DOHH2 (cell line): ENCODE data around the gene SIT1.
"Not testable (repeated sequence)": the region's sequence is repeated elsewhere in the genome, so short reads cannot be mapped to it uniquely, and the experiment has no call there.

Experiments used
- H3F3A ChIP-seq: fragments of 200-600 bp; sonication (generic), shearing (Covaris generic); 2 replicates; pipeline ENCODE4 v1.6.0; 2016; ENCODE audit warnings: antibody characterized with exemption, mild to moderate bottlenecking; ENCODE audit not compliant: control insufficient read depth, insufficient read depth
- H3K27ac ChIP-seq: fragments of 200-600 bp; sonication (generic); 2 replicates; pipeline ENCODE4 v1.5.1; 2014; ENCODE audit warnings: low read depth, mild to moderate bottlenecking, low read length, moderate library complexity
- H3K27me3 ChIP-seq: fragments of 200-600 bp; sonication (generic); 2 replicates; pipeline ENCODE4 v1.6.1; 2014; ENCODE audit warnings: mild to moderate bottlenecking, low read length, mixed read lengths; ENCODE audit not compliant: control insufficient read depth
- H3K36me3 ChIP-seq: fragments of 200-600 bp; sonication (generic); 2 replicates; pipeline ENCODE4 v1.6.1; 2014; ENCODE audit warnings: mild to moderate bottlenecking, low read length, moderate library complexity, mixed read lengths; ENCODE audit not compliant: control insufficient read depth
- H3K4me1 ChIP-seq: fragments of 200-600 bp; sonication (generic); 2 replicates; pipeline ENCODE4 v1.6.1; 2014; ENCODE audit warnings: mild to moderate bottlenecking, low read length, mixed read lengths; ENCODE audit not compliant: control insufficient read depth
- H3K4me2 ChIP-seq: fragments of 200-600 bp; sonication (generic); 2 replicates; pipeline ENCODE4 v1.6.0; 2014; ENCODE audit warnings: mild to moderate bottlenecking, low read length, moderate library complexity
- H3K4me3 ChIP-seq: fragments of 200-600 bp; sonication (generic); 2 replicates; pipeline ENCODE4 v1.5.1; 2014; ENCODE audit warnings: mild to moderate bottlenecking, low read length, mixed read lengths
- H3K79me2 ChIP-seq: fragments of 200-600 bp; sonication (generic); 2 replicates; pipeline ENCODE4 v1.6.1; 2014; ENCODE audit warnings: mild to moderate bottlenecking, low read length, mixed read lengths; ENCODE audit not compliant: control insufficient read depth
- H3K9me2 ChIP-seq: fragments of 200-600 bp; sonication (generic); replicated peaks from 2 replicates; pipeline ENCODE4 v1.6.1; 2014; ENCODE audit warnings: mild to moderate bottlenecking, low read length, mixed read lengths; ENCODE audit not compliant: control insufficient read depth
- H3K9me3 ChIP-seq: fragments of 200-600 bp; sonication (generic); 2 replicates; pipeline ENCODE4 v1.6.1; 2014; ENCODE audit warnings: antibody characterized with exemption, low read length, mixed read lengths; ENCODE audit not compliant: control insufficient read depth, insufficient read depth
- H4K20me1 ChIP-seq: fragments of 200-600 bp; sonication (generic); 2 replicates; pipeline ENCODE4 v1.6.0; 2014; ENCODE audit warnings: low read depth, mild to moderate bottlenecking, antibody characterized with exemption, low read length, moderate library complexity; ENCODE audit not compliant: control insufficient read depth, insufficient read depth
- EZH2phosphoT487 ChIP-seq: fragments of 200-600 bp; sonication (generic); IDR thresholded peaks from 2 replicates; pipeline ENCODE4 v1.6.1; 2017; ENCODE audit warnings: borderline replicate concordance, mild to moderate bottlenecking, antibody characterized with exemption, low read length, moderate library complexity, mixed read lengths
- TF ChIP-seq, protein P1 (sequence below): fragments of 200-600 bp; sonication (generic); IDR thresholded peaks from one replicate; pipeline ENCODE4 v1.5.1; 2014; ENCODE audit warnings: antibody characterized with exemption, mild to moderate bottlenecking, low read depth, low read length; ENCODE audit not compliant: poor library complexity, severe bottlenecking

The SIT1 gene

GRCh38 chr9:35643046-35643445 is 7.7 kb downstream of the SIT1 start:
- H3K27me3 ChIP-seq = no peaks in the 10 kb centered on the region
- no peak overlapping the region for H3K27ac ChIP-seq
- no peaks in the 10 kb centered on the region for H4K20me1 ChIP-seq
- H3K79me2 ChIP-seq = peaks cover 6% of the 10 kb centered on the region; the same call in 1 of the 2 replicates
- H3K9me2 ChIP-seq = no peaks in the 10 kb centered on the region
- no peaks in the 10 kb centered on the region for H3K9me3 ChIP-seq
- H3F3A ChIP-seq = peaks cover 12% of the 10 kb centered on the region
- H3K4me2 ChIP-seq = no peak overlapping the region
- H3K4me1 ChIP-seq = peaks cover 40% of the 10 kb centered on the region
- H3K36me3 ChIP-seq = peaks cover 3% of the 10 kb centered on the region; the same call in 1 of the 2 replicates
- no peak overlapping the region for H3K4me3 ChIP-seq
- TF ChIP-seq, protein P1, sequence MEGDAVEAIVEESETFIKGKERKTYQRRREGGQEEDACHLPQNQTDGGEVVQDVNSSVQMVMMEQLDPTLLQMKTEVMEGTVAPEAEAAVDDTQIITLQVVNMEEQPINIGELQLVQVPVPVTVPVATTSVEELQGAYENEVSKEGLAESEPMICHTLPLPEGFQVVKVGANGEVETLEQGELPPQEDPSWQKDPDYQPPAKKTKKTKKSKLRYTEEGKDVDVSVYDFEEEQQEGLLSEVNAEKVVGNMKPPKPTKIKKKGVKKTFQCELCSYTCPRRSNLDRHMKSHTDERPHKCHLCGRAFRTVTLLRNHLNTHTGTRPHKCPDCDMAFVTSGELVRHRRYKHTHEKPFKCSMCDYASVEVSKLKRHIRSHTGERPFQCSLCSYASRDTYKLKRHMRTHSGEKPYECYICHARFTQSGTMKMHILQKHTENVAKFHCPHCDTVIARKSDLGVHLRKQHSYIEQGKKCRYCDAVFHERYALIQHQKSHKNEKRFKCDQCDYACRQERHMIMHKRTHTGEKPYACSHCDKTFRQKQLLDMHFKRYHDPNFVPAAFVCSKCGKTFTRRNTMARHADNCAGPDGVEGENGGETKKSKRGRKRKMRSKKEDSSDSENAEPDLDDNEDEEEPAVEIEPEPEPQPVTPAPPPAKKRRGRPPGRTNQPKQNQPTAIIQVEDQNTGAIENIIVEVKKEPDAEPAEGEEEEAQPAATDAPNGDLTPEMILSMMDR = no peak
- no peak for TF ChIP-seq EZH2phosphoT487

GRCh38 chr9:35641478-35641877 is 9.3 kb downstream of the SIT1 start:
- not testable (repeated sequence) for H3F3A ChIP-seq, H3K4me2 ChIP-seq, H3K9me3 ChIP-seq, H3K79me2 ChIP-seq, H4K20me1 ChIP-seq, H3K9me2 ChIP-seq, H3K27me3 ChIP-seq, H3K27ac ChIP-seq, H3K4me3 ChIP-seq, H3K36me3 ChIP-seq
- peaks cover 42% of the 10 kb centered on the region for H3K4me1 ChIP-seq

DNA sequence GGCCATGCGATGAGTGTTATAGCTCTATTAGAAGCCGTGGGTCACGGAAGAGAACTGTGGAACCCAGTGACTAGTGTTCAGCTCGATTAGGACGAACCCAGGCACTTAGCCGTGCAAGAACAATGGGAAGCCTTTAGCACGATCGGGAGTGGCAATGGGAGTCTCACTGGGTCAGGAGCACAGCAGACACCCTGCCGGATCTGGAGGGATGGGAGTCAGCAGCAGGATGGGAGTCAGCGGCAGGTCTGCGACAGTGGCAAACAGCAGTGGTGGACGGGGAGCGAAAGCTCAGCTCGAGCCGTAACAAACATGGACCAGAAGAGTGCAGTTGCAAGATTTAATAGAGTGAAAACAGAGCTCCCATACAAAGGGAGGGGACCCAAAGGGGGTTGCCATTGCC is 10.3 kb downstream of the SIT1 start:
- H3K4me1 ChIP-seq = peaks cover 49% of the 10 kb centered on the region
- not testable (repeated sequence) for H3K4me3 ChIP-seq, H3K79me2 ChIP-seq, H3K4me2 ChIP-seq, H3K9me2 ChIP-seq, H4K20me1 ChIP-seq, H3K27me3 ChIP-seq, H3K27ac ChIP-seq, H3K36me3 ChIP-seq, H3F3A ChIP-seq, H3K9me3 ChIP-seq

DNA sequence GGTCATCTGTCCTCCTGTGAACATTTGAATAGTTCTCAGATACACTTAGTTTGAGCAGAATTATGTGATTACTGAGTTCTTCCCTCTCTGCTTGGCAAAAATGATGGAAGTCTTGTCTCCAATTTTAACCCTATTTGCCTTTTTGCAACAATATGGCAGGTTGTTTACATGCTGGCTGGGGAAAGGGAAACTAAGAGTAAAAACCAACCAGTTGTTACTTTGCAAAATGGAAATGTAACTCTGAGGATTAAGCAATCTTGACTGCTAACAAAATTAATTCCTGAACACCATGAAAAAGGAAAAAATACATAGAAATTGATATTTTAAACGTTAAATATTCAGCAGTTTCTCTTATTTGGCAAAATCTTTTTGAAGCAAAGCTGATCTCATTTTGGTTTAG is 11.1 kb downstream of the SIT1 start:
- Histone ChIP-seq H3K9me2 (no peaks in the 10 kb centered on the region), H3K36me3 (peaks cover 3% of the 10 kb centered on the region; the same call in 1 of the 2 replicates), H3K4me2 (peak overlapping the region; percentile 27; the same call in 1 of the 2 replicates), H4K20me1 (no peaks in the 10 kb centered on the region), H3K4me1 (peaks cover 53% of the 10 kb centered on the region), H3K79me2 (no peaks in the 10 kb centered on the region), H3F3A (peaks cover 16% of the 10 kb centered on the region), H3K9me3 (no peaks in the 10 kb centered on the region), H3K27ac (no peak overlapping the region), H3K4me3 (no peak overlapping the region), H3K27me3 (no peaks in the 10 kb centered on the region)
- TF ChIP-seq EZH2phosphoT487 = no peak
- TF ChIP-seq, protein P1 = no peak

DNA sequence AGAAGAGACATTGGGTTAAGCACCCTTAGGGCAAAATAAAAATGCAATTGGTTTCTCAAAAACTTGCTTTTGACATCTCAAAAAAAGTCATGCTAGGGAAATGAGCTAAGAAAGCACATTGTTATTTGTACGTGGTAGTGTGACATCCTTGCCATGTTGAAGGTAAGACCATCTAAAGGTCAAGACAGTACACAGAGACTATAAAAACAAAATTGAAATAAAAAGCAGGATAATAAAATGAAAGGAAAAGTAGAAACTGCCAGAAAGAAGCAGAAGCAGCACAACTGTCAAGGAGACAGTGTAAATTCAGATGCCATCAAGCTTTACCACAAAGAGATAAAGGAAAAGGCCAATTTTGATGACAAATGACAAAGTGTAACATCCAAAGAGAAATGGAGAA is 11.5 kb downstream of the SIT1 start:
- not testable (repeated sequence) for H3K4me3 ChIP-seq, H3K9me2 ChIP-seq, H3K27me3 ChIP-seq, H4K20me1 ChIP-seq, H3K36me3 ChIP-seq, H3K79me2 ChIP-seq, H3K27ac ChIP-seq, H3K9me3 ChIP-seq
- H3F3A ChIP-seq = peaks cover 16% of the 10 kb centered on the region
- peak overlapping the region; percentile 27; the same call in 1 of the 2 replicates for H3K4me2 ChIP-seq
- H3K4me1 ChIP-seq = peaks cover 57% of the 10 kb centered on the region

DNA sequence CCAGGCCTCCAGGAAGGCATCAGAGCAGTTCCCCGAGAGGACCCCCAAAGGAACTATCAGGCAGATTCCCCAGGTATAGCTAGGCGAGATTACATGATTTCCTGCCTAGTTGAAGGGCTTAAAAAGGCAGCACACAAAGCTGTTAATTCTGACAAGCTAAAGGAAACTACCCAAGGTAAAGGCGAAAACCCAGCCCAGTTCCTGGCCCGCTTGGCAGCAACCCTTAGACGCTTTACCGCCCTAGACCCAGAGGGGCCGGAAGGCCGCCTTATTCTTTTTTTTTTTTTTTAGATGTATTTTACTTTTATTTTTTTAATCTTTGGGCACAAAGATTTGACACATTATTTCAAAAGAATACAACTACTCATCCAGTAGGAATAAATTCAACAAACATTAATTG is 12.0 kb downstream of the SIT1 start:
- H3K9me2 ChIP-seq, H3K36me3 ChIP-seq, H4K20me1 ChIP-seq, H3K27me3 ChIP-seq, H3K27ac ChIP-seq, H3K9me3 ChIP-seq, H3K79me2 ChIP-seq, H3K4me3 ChIP-seq: not testable (repeated sequence)
- H3K4me1 ChIP-seq = peaks cover 61% of the 10 kb centered on the region
- H3K4me2 ChIP-seq = peak overlapping the region; percentile 35; the same call in 1 of the 2 replicates
- peaks cover 19% of the 10 kb centered on the region for H3F3A ChIP-seq

DNA sequence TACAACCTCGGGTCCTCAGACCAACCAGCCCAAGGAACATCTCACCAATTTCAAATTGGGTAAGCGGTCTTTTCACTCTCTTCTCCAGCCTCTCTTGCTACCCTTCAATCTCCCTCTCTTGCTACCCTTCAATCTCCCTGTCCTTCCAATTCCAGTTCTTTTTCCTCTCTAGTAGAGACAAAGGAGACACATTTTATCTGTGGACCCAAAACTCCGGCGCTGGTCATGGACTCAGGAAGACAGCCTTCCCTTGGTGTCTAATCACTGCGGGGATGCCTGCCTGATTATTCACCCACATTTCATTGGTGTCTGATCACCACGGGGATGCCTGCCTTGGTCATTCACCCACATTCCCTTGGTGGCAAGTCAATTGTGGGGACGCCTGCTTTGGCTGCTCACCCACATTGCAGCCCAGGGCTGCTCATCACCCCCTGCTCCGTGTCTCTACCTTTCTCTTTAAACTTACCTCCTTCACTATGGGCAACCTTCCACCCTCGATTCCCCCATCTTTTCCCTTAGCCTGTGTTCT is 13.2 kb downstream of the SIT1 start:
- Histone ChIP-seq H3K4me1 (peaks cover 65% of the 10 kb centered on the region), H3F3A (peaks cover 22% of the 10 kb centered on the region)
- H3K9me2 ChIP-seq, H3K4me3 ChIP-seq, H3K4me2 ChIP-seq, H3K79me2 ChIP-seq, H3K36me3 ChIP-seq, H3K27ac ChIP-seq, H4K20me1 ChIP-seq, H3K9me3 ChIP-seq, H3K27me3 ChIP-seq: not testable (repeated sequence)
